Glutamatergic neuron (in vitro differentiated cells): ENCODE data around the gene CFAP20DC. TPM values are rescaled to one million over a fixed set of nuclear protein-coding genes. Genes with fewer than 3 reads are reported as not detected.

Experiments
- DNase-seq: peaks from one replicate; pipeline ENCODE4 v3.0.0; 2022
- H3K27ac Mint-ChIP-seq: one replicate; pipeline ENCODE4 v1.8.0; 2020; ENCODE audit warnings: mild to moderate bottlenecking, mixed read lengths, inconsistent platforms; ENCODE audit not compliant: unreplicated experiment
- H3K27me3 Mint-ChIP-seq: one replicate; pipeline ENCODE4 v1.8.0; 2020; ENCODE audit warnings: mild to moderate bottlenecking, moderate library complexity, mixed read lengths, inconsistent platforms; ENCODE audit not compliant: unreplicated experiment
- H3K36me3 Mint-ChIP-seq: one replicate; pipeline ENCODE4 v1.8.0; 2020; ENCODE audit warnings: mild to moderate bottlenecking, mixed read lengths, inconsistent platforms; ENCODE audit not compliant: unreplicated experiment
- H3K4me1 Mint-ChIP-seq: one replicate; pipeline ENCODE4 v1.8.0; 2020; ENCODE audit warnings: mild to moderate bottlenecking, low read depth, mixed read lengths, inconsistent platforms; ENCODE audit not compliant: unreplicated experiment
- H3K4me3 Mint-ChIP-seq: one replicate; pipeline ENCODE4 v1.8.0; 2020; ENCODE audit warnings: mild to moderate bottlenecking, mixed read lengths, inconsistent platforms; ENCODE audit not compliant: unreplicated experiment
- H3K9me3 Mint-ChIP-seq: one replicate; pipeline ENCODE4 v1.8.0; 2020; ENCODE audit warnings: mild to moderate bottlenecking, moderate library complexity, mixed read lengths, inconsistent platforms; ENCODE audit not compliant: unreplicated experiment
- total RNA-seq: library from RNA; stranded (reverse); fragmentation: NEBNext Ultra II Directional; extraction: Animal tissue kit (Norgen Biotek cat#: 25700); gene quantifications from one replicate; pipeline ENCODE4 v1.2.1, GENCODE V29; 2021; ENCODE audit not compliant: unreplicated experiment
- TF ChIP-seq, protein P1 (sequence below): fragments of 200-600 bp; sonication (generic); IDR thresholded peaks from one replicate; pipeline ENCODE4 v1.5.0; 2021; ENCODE audit not compliant: partially characterized antibody, unreplicated experiment

Gene CFAP20DC
- total RNA-seq, 1 donor from 2014 or later = 8.4 TPM

DNA sequence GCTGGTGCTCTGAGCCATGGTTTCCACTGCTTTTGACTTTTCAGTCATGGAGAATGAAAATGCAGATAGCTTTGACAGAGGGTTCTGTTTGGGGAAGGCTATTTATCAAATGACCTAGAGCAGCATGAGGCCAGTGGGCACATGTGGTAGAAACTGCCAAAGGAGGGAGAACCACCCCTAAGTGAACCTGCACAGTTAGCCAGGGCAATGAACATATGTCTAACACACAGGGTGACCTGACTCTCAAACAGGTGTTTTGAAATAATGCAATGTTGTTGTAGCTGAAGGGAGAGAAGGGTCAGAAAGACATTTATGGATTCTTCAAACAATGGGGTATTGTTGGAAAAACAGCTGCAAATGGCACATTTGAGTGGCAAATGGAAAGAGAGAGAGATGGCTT is 208.9 kb downstream of the CFAP20DC start:
- Mint-ChIP-seq H3K36me3 (no peaks in the 10 kb centered on the region), H3K9me3 (peaks cover 4% of the 10 kb centered on the region), H3K4me3 (no peak overlapping the region), H3K27ac (no peak overlapping the region), H3K4me1 (no peaks in the 10 kb centered on the region), H3K27me3 (no peaks in the 10 kb centered on the region)
- no peak for DNase-seq
- TF ChIP-seq, protein P1, sequence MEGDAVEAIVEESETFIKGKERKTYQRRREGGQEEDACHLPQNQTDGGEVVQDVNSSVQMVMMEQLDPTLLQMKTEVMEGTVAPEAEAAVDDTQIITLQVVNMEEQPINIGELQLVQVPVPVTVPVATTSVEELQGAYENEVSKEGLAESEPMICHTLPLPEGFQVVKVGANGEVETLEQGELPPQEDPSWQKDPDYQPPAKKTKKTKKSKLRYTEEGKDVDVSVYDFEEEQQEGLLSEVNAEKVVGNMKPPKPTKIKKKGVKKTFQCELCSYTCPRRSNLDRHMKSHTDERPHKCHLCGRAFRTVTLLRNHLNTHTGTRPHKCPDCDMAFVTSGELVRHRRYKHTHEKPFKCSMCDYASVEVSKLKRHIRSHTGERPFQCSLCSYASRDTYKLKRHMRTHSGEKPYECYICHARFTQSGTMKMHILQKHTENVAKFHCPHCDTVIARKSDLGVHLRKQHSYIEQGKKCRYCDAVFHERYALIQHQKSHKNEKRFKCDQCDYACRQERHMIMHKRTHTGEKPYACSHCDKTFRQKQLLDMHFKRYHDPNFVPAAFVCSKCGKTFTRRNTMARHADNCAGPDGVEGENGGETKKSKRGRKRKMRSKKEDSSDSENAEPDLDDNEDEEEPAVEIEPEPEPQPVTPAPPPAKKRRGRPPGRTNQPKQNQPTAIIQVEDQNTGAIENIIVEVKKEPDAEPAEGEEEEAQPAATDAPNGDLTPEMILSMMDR = no peak

DNA sequence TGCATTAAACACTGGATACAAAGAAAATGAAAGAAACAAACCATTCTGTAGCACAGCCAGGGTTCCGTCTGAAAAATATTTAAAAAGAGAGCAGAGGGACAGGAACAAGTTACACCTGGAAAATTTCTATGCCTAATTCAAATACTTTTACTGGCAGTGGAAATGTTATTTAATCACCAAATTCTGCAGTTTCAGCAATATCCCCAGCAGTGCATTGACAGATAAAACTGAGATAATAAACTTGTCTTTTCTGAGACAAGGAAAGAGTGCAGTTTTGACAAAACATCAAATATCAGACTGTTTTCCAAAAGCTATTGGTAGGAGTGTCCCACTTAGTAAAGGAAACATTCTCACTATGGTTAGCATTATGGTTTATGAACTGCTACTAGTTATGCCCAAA is 209.9 kb downstream of the CFAP20DC start:
- no peaks in the 10 kb centered on the region for H3K27me3 Mint-ChIP-seq
- no peak overlapping the region for H3K27ac Mint-ChIP-seq
- no peak overlapping the region for H3K4me3 Mint-ChIP-seq
- TF ChIP-seq, protein P1 = no peak
- peaks cover 4% of the 10 kb centered on the region for H3K9me3 Mint-ChIP-seq
- H3K4me1 Mint-ChIP-seq = no peaks in the 10 kb centered on the region
- H3K36me3 Mint-ChIP-seq = no peaks in the 10 kb centered on the region
- DNase-seq = no peak

DNA sequence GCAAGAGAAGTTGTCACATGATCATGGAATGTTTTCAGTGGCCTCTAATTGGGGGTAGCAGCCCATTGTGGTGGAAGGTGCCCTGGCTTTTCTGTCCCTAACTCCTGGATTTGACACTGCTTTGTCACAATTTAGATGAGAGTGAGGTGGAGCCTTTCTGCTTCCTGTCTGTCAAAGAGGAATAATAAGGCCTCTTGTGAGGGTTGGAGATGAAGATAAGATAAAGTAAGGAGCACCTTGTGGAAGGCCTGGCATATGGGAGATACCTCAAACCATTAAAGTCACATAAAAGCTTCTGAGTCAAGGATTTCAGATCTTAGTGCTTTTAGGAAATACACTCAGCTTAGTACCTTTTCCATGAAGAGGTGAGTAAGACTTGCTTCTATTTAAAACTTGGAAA is 210.6 kb downstream of the CFAP20DC start:
- H3K4me1 Mint-ChIP-seq = no peaks in the 10 kb centered on the region
- H3K4me3 Mint-ChIP-seq = no peak overlapping the region
- TF ChIP-seq, protein P1 = no peak
- no peaks in the 10 kb centered on the region for H3K27me3 Mint-ChIP-seq
- no peak for DNase-seq
- H3K9me3 Mint-ChIP-seq = peaks cover 4% of the 10 kb centered on the region
- H3K27ac Mint-ChIP-seq = no peak overlapping the region
- H3K36me3 Mint-ChIP-seq = no peaks in the 10 kb centered on the region

DNA sequence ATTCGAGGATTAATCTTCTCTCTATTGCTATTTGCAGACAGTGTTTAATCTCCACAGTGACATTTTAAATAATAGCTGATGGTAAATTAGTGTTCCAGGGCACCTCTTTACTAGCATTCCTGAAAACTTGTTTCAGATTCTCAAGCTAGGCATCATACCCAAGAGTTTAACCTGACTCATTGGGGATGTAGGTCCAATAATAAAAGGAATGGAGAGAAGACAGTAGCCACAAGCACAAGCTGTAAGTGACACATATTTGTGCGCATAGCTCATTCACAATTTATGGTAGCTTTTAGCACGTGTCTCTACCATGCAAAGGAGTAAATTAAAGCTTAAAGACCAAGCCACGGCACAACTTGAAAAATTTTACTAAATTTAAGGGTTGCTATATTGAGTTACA is 212.0 kb downstream of the CFAP20DC start:
- H3K36me3 Mint-ChIP-seq = no peaks in the 10 kb centered on the region
- TF ChIP-seq, protein P1 = no peak
- H3K4me3 Mint-ChIP-seq = no peak overlapping the region
- H3K27ac Mint-ChIP-seq = no peak overlapping the region
- no peak for DNase-seq
- H3K27me3 Mint-ChIP-seq = no peaks in the 10 kb centered on the region
- peaks cover 4% of the 10 kb centered on the region for H3K9me3 Mint-ChIP-seq
- H3K4me1 Mint-ChIP-seq = no peaks in the 10 kb centered on the region

DNA sequence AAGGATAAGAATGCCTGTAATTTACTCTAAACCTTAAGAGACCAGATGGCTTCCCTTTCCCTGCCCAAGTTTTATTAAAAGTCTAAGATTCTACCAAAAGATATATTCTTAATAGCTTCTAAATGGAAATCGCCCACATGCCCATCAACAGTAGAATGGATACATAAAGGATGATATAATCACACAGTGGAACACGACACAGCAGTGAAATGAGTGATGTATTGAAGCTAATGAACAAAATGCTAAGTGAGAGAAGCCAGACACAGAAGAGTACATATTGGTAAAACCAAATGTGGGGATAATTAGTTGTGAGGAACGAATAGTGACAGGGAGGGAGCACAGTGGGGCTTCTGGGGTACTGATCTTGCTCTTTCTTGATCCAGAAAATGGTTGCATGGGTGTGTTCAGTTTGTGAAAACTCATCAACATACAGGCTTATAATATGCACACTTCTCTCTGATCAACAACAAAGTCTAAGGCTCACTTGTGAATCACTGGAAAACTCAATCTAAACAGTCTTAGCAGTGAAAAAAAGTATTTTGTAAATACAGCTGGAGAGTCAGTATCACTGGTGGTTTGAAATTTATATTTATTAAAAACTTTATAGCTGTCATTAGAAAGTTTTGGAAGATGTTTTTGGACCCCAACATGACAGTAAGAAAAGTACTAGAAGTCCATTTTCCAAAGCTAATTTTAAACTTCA is 212.5 kb downstream of the CFAP20DC start:
- DNase-seq = no peak
- H3K4me1 Mint-ChIP-seq = no peaks in the 10 kb centered on the region
- H3K27me3 Mint-ChIP-seq = no peaks in the 10 kb centered on the region
- H3K4me3 Mint-ChIP-seq = no peak overlapping the region
- H3K36me3 Mint-ChIP-seq = no peaks in the 10 kb centered on the region
- peaks cover 4% of the 10 kb centered on the region for H3K9me3 Mint-ChIP-seq
- TF ChIP-seq, protein P1 = no peak
- H3K27ac Mint-ChIP-seq = no peak overlapping the region
